NCI-H1105 (cell line): Measurements from ENCODE around the gene TRIP10.
A peak's percentile ranks its signal among the peaks of the same experiment; 100 is the strongest.

Experiments
- DNase-seq: peaks from one replicate; lab custom pipeline; 2025; lab: John Stamatoyannopoulos, UW

The TRIP10 gene

DNA sequence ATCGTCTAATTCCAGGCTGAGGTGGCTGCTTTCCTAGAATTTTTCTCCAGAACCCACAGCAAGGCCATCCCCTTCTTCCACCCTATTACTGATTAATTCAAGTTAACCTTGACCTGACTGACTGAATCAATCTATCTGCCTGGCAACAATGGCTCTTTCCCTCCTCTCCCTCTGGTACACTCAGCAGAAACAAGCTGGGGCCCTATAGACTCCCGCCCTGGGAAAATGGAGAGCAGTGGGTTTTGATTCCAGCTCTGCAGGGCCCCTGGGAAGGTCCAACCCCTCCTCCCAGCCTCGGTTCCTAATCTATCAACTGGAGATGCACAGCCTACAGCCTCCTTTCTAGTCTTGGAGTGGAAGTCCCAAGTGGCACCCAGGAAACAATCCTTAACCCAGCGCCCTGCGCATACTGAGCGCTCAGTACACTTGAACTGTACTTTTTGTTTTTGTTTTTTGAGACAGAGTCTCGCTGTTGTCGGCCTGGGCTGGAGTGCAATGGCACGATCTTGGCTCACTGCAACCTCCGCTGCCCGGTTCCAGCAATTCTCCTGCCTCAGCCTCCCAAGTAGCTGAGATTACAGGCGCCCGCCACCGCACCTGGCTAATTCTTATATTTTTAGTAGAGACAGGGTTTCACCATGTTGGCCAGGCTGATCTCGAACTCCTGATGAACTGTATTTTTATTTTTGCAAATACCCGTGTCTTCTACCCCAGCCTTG lies 13.8 kb upstream of the TRIP10 start:
- no peak for DNase-seq

- DNase-seq, result no peak
Observed at GRCh38 chr19:6728346-6728745, 11.1 kb upstream of the TRIP10 start.

GRCh38 chr19:6729573-6730152 lies 9.8 kb upstream of the TRIP10 start:
- no peak for DNase-seq

DNA sequence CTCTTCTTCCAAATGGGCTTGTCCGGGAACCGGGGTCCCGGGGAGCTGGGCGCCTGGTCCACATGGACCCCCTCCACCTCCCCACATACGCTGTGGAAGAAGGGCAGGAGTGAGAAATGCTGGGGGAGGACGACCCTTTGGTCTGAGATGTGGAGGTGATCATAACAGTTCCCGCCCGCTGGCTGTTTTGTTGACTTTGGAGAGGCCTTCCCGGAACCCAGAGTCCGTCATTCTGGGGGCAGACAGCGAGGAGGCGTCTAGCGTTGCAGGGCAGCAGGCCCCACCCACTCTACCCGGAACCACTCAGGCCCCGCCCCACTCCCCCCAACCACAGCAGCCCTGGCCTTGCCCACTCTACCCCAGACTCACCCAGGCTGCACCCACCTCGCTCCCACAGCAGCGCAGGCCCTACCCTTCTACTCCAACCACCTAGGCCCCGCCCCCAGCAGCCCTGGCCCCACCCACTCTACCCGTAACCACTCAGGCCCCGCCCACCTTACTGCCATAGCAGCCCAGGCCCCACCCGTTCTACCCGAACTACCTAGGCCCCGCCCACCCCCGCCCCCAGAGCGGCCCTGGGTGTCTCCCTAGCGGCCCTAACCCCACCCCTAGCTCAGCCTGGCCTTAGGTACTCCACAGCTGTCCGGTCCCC lies 9.2 kb upstream of the TRIP10 start:
- no peak for DNase-seq

- DNase-seq, result no peak
Observed at GRCh38 chr19:6730941-6731670, 8.4 kb upstream of the TRIP10 start.

DNA sequence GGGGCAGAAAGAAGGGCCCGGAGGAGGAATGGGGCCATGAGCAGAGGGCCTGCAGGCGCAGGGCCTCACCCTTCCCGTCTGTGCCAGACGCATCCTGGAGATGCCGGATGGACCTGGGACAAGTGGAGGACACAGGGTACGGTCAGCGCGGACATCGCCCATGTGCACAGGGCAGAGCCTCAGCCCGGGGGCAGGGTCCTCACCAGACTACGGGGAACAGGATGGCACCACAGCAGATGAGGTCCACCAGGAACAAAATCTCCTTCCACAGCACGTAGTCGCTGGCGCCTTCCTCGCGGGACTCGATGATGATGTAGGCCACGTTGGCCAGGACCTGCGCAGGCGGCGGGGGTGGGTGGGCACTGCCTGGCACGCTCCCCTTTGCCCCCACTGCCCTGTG lies 7.7 kb upstream of the TRIP10 start:
- no peak for DNase-seq

GRCh38 chr19:6732803-6733337 lies 6.6 kb upstream of the TRIP10 start:
- no peak for DNase-seq

- no peak for DNase-seq
Observed at GRCh38 chr19:6733338-6734095, 6.0 kb upstream of the TRIP10 start.

- DNase-seq, result no peak
Observed at GRCh38 chr19:6734096-6734696, 5.3 kb upstream of the TRIP10 start.

- no peak for DNase-seq
Observed at GRCh38 chr19:6735181-6735911, 4.1 kb upstream of the TRIP10 start.

DNA sequence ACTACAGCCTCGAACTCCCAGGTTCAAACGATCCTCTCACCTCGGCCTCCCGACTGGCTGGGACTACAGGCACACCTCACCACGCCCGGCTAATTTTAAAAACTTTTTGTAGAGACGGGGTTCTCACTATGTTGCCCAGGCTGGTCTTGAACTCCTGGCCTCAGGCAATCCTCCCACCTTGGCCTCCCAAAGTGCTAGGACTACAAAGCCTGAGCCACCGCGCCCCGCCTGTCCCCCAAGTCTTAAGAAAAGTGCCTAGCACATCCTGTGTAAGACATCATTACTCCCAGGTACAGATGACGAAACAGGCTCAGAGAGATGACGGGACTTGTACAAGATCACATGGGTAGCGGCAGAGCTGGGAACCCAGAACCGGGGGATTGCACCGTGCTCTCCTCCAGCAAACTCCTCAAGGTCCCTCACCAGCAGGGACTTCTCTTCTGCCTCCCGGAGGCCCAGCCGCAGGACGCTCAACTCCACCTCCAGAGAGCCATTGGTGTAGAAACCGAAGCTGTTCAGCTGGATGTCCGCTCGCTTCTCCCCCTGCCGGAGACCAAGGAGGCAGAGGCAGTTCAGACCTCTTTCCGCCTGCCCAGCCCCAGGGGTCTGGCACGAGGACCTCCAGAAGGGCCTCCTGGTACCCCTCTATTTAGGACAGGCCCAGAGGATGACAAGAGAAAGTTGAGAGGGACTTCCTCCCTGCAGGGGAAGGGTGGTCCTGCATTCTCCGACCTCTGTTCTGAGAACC lies 3.1 kb upstream of the TRIP10 start:
- DNase-seq, result no peak

- no peak for DNase-seq
Observed at GRCh38 chr19:6736917-6737283, 2.6 kb upstream of the TRIP10 start.

GRCh38 chr19:6737284-6737872 lies 2.1 kb upstream of the TRIP10 start, which contains the start of gene GPR108:
TSS of gene GPR108 (minus strand) at chr19:6737580. CDS start at chr19:6737576, 4 bp downstream.
- DNase-seq, result peak; percentile 99

DNA sequence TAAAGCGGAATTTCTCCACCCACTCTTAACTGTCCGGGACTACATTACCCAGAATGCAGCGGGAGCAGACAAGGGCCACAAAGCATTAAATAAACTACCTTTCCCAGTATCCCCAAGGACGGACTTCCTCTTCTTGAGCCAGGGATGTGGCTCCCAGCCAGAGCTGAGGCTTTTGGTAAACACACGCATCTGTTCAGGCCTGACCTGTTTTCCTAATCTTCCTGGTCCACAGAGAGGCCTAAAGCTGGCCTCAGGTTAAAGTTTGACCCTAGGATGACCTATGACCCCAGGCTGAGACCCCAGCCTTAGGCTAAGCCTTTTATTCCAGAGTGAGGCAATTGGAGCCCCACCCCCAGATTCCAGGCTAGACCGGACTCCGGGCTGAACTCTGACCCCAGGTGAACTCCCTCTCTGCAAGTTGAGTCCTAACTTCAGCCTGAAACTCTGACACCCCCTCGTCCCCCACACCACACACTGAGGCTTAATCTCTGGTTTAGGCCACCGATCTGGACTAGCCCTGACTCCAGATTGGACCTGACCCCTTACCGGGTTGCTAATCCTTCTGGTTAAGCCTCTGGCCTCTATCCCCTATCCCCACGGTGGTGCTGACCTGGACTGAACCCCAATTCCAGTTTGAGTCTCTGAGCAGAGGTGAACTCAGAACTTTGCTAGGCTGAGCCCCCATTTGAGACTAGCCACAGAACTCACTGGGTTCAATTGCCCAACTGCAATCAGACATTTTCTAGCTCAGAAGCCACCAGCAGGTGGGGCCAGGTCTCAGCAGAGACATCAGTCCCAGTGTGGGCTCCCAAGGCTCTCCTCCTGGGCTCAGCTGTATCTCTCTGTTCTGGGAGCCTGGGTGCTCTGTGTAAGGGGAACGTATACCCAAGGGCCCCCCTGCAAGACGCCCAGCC lies 1.4 kb upstream of the TRIP10 start:
- DNase-seq, result no peak

GRCh38 chr19:6738787-6739389 lies 592 bp upstream of the TRIP10 start:
- DNase-seq, result no peak

DNA sequence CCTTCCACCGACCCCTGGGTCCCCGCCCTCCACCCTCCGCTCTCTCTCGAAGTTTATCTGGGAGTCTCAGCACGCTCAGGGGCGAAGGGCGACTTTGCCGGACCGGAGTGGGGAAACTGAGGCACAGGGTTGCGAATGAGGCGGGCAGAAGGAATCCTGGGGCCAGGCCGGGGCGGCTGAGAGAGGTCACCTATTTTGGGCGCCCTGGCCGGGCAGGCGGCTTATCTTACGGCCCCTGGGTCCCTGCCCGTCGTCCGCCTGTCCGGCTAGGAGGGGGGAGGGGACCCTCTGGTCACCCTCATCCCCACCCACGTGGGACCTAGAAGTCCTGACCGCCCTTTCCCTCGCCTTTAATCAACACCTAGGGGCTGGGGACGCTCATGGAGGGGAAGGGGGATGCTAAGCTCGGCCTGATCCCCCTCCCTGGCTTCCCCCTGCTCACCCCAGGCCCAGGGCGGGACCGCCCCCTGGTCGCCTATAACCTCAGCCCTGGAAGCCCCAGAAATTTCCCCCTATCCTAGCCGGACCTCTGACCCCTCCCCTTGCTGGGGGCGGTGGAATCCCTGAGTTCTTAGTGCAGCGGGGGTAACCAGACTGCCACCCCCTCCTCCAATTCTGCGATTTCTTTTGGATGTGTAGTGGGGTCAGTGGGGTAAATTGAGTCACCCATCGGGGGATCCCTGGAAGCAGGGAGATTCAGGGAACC lies 556 bp downstream of the TRIP10 start:
- no peak for DNase-seq

- DNase-seq, result no peak
Observed at GRCh38 chr19:6740589-6741343, 1.3 kb downstream of the TRIP10 start.
